H1 (cell line): ENCODE measurements around the gene CFAP97. TPM values are rescaled to one million over a fixed set of nuclear protein-coding genes. Genes with fewer than 3 reads are reported as not detected.

Experiments used
- ATF2 ChIP-seq: IDR thresholded peaks from 2 replicates; pipeline ENCODE4 v1.6.1; 2012; ENCODE audit warnings: low read length, inconsistent platforms
- ATF3 ChIP-seq: IDR thresholded peaks from 2 replicates; pipeline ENCODE4 v1.6.1; 2011; ENCODE audit warnings: low read depth, mild to moderate bottlenecking, low read length; ENCODE audit not compliant: insufficient read depth
- BACH1 ChIP-seq: IDR thresholded peaks from 2 replicates; pipeline ENCODE4 v1.6.1; 2012; ENCODE audit warnings: low read length, improper control_type of control experiment
- CBX5 ChIP-seq: fragments of 300-800, 300-1000 bp; sonication (generic); IDR thresholded peaks from 2 replicates; pipeline ENCODE4 v1.7.1; 2016; ENCODE audit warnings: antibody characterized with exemption, low read length, low read depth
- CBX8 ChIP-seq: fragments of 300-800, 300-1000 bp; sonication (generic); IDR thresholded peaks from 2 replicates; pipeline ENCODE4 v1.7.1; 2016; ENCODE audit warnings: low read depth, low read length, borderline replicate concordance
- CHD1 ChIP-seq: IDR thresholded peaks from 2 replicates; pipeline ENCODE4 v1.6.1; 2012; ENCODE audit warnings: low read depth, low read length, improper control_type of control experiment
- CHD2 ChIP-seq: IDR thresholded peaks from 2 replicates; pipeline ENCODE4 v1.6.1; 2012; ENCODE audit warnings: low read length, improper control_type of control experiment
- CTBP2 ChIP-seq: IDR thresholded peaks from 2 replicates; pipeline ENCODE4 v1.7.0; 2011; ENCODE audit warnings: borderline replicate concordance, mild to moderate bottlenecking, moderate library complexity, mixed read lengths, low read length; ENCODE audit not compliant: insufficient read depth, insufficient read length
- EGR1 ChIP-seq: IDR thresholded peaks from 2 replicates; pipeline ENCODE4 v1.6.1; 2011; ENCODE audit warnings: low read depth, low read length, borderline replicate concordance
- GABPA ChIP-seq: IDR thresholded peaks from 2 replicates; pipeline ENCODE4 v1.6.1; 2011; ENCODE audit warnings: mild to moderate bottlenecking, low read length, moderate library complexity, borderline replicate concordance; ENCODE audit not compliant: insufficient read depth
- HDAC6 ChIP-seq: IDR thresholded peaks from one replicate; pipeline ENCODE4 v1.7.1; 2012; ENCODE audit warnings: low read depth, mild to moderate bottlenecking, inconsistent platforms, low read length, moderate library complexity
- JUND ChIP-seq: IDR thresholded peaks from 2 replicates; pipeline ENCODE4 v1.6.1; 2011; ENCODE audit warnings: mild to moderate bottlenecking, improper control_type of control experiment, low read length
- KDM4A ChIP-seq: IDR thresholded peaks from one replicate; pipeline ENCODE4 v1.7.1; 2012; ENCODE audit warnings: low read depth, mild to moderate bottlenecking, moderate library complexity, low read length, inconsistent platforms; ENCODE audit not compliant: severe bottlenecking
- MAX ChIP-seq: IDR thresholded peaks from 2 replicates; pipeline ENCODE4 v1.6.1; 2012; ENCODE audit warnings: inconsistent platforms
- NANOG ChIP-seq: IDR thresholded peaks from 2 replicates; pipeline ENCODE4 v1.6.1; 2011; ENCODE audit warnings: low read length, low read depth, mild to moderate bottlenecking, inconsistent platforms; ENCODE audit not compliant: insufficient read depth, poor library complexity, severe bottlenecking
- NRF1 ChIP-seq: IDR thresholded peaks from 2 replicates; pipeline ENCODE4 v1.6.1; 2011; ENCODE audit warnings: mild to moderate bottlenecking, low read depth, low read length, improper control_type of control experiment
- RXRA ChIP-seq: IDR thresholded peaks from 2 replicates; pipeline ENCODE4 v1.6.1; 2011; ENCODE audit warnings: low read depth, mild to moderate bottlenecking, low read length, moderate library complexity; ENCODE audit not compliant: insufficient read depth
- SAP30 ChIP-seq: fragments of 300-600 bp; sonication (generic); IDR thresholded peaks from 2 replicates; pipeline ENCODE4 v1.7.1; 2012; ENCODE audit warnings: low read length, moderate library complexity, mild to moderate bottlenecking, inconsistent platforms; ENCODE audit not compliant: insufficient read depth, insufficient replicate concordance
- TAF1 ChIP-seq: IDR thresholded peaks from 2 replicates; pipeline ENCODE4 v1.6.1; 2011; ENCODE audit warnings: mild to moderate bottlenecking, low read depth, low read length
- TCF12 ChIP-seq: IDR thresholded peaks from 2 replicates; pipeline ENCODE4 v1.6.1; 2011; ENCODE audit warnings: low read depth, mild to moderate bottlenecking, low read length
- TEAD4 ChIP-seq: IDR thresholded peaks from 2 replicates; pipeline ENCODE4 v1.6.1; 2012; ENCODE audit warnings: low read depth, low read length, inconsistent platforms, mixed read lengths
- ZNF274 ChIP-seq: IDR thresholded peaks from 2 replicates; pipeline ENCODE4 v1.7.0; 2012; ENCODE audit warnings: low read length, borderline replicate concordance; ENCODE audit errors: extremely low read depth
- polyA plus RNA-seq, 7 experiments: library from polyadenylated mRNA; depleted of rRNA in 3 of 7; stranded (reverse) in 5 of 7; unstranded in 2 of 7; fragments of >200 nt in 5 of 7; fragments of 200-250 nt in 2 of 7; gene quantifications; 1 replicate in 5 of 7; 2 replicates in 1 of 7; 4 replicates in 1 of 7; pipeline versions ENCODE4 v1.2.1 to v1.2.3, GENCODE V29; 2011 to 2013; ENCODE audit warnings: missing spikeins in 2 of 7, mixed read lengths in 2 of 7
- total RNA-seq: library from RNA; stranded (reverse); fragmentation: NEBNext Ultra II Directional; extraction: Animal tissue kit (Norgen Biotek cat#: 25700); gene quantifications from 2 replicates; pipeline ENCODE4 v1.2.1, GENCODE V29; 2021

The CFAP97 gene
- total and polyA plus RNA-seq, 2 of the 8 experiments (the other 6 are each of a cell fraction or from before 2014, with no cell fraction given) = 9.2 to 40.4 TPM

- TF ChIP-seq TCF12 (0 out of 2 replicates have a peak, but pooled peaks have one; percentile 51), GABPA (no peak), NRF1 (no peak), CTBP2 (no peak), ATF2 (peak; percentile 27; the same call in 1 of the 2 replicates), SAP30 (no peak), CBX5 (no peak), RXRA (no peak), ZNF274 (no peak), CHD2 (peak; percentile 99), CBX8 (no peak), TEAD4 (no peak), HDAC6 (no peak), NANOG (no peak), TAF1 (peak; percentile 88), EGR1 (peak; percentile 92), MAX (peak; percentile 66; the same call in 1 of the 2 replicates), ATF3 (no peak), CHD1 (no peak), JUND (no peak), BACH1 (peak; percentile 34; the same call in 1 of the 2 replicates), KDM4A (peak; percentile 98)
Observed at GRCh38 chr4:185142912-185143600, 60.7 kb downstream of the CFAP97 start, which contains the start of gene SLC25A4 (continued).
